HepG2 (cell line): Measurements from ENCODE around the gene PPM1M. TPM values are rescaled to one million over a fixed set of nuclear protein-coding genes. Genes with fewer than 3 reads are reported as not detected.

ENCODE experiments used
- DR1 ChIP-seq: sonication (generic); formaldehyde crosslinking; IDR thresholded peaks from 2 replicates; pipeline ENCODE4 v1.8.0; 2021; ENCODE audit warnings: mild to moderate bottlenecking, missing genetic modification reagents, inconsistent platforms
- HNRNPH1 ChIP-seq: fragments of 200-400 bp; formaldehyde crosslinking; optimal IDR thresholded peaks from 2 replicates; pipeline ENCODE3; 2017; ENCODE audit warnings: mild to moderate bottlenecking, low read depth, low read length
- KDM2A ChIP-seq: sonication (generic); formaldehyde crosslinking; IDR thresholded peaks from 2 replicates; pipeline ENCODE4 v1.4.0; 2020; ENCODE audit warnings: low read depth, missing genetic modification reagents, borderline replicate concordance
- MXI1 ChIP-seq: IDR thresholded peaks from 3 replicates; pipeline ENCODE4 v1.6.1; 2012; ENCODE audit warnings: low read depth, low read length, inconsistent platforms, borderline replicate concordance
- SMAD3 ChIP-seq: sonication (generic); formaldehyde crosslinking; IDR thresholded peaks from 2 replicates; pipeline ENCODE4 v1.4.0; 2020; ENCODE audit warnings: missing genetic modification reagents
- SUZ12 ChIP-seq: fragments of 150-350 bp; IDR thresholded peaks from 2 replicates; pipeline ENCODE4 v1.6.1; 2014; ENCODE audit warnings: low read depth, low read length
- ZBTB21 ChIP-seq: sonication (generic); formaldehyde crosslinking; IDR thresholded peaks from 2 replicates; pipeline ENCODE4 v1.4.0; 2020; ENCODE audit warnings: missing genetic modification reagents
- ZC3H13 ChIP-seq: sonication (generic); formaldehyde crosslinking; IDR thresholded peaks from 2 replicates; pipeline ENCODE4 v1.8.1; 2023; ENCODE audit warnings: mild to moderate bottlenecking, missing genetic modification reagents, moderate library complexity
- ZNF30 ChIP-seq: sonication (generic); formaldehyde crosslinking; IDR thresholded peaks from 2 replicates; pipeline ENCODE4 v1.5.0; 2020; ENCODE audit warnings: mild to moderate bottlenecking, missing genetic modification reagents
- ZNF580 ChIP-seq: IDR thresholded peaks from 2 replicates; pipeline ENCODE4 v1.6.1; 2016; ENCODE audit warnings: low read depth, borderline replicate concordance
- polyA plus RNA-seq, 8 experiments: library from polyadenylated mRNA; depleted of rRNA in 3 of 8; stranded (reverse) in 7 of 8; unstranded in 1 of 8; fragments of >200 nt; fragmentation: Illumina TruSeq in 4 of 8; extraction: Trizol in 4 of 8; gene quantifications; 2 replicates each; pipeline versions ENCODE4 v1.2.1 to v1.2.3, GENCODE V29; 2011 to 2016; ENCODE audit warnings: low read depth in 4 of 8, missing spikeins in 1 of 8, mixed read lengths in 1 of 8; ENCODE audit not compliant: insufficient read depth in 1 of 8
- total RNA-seq, 5 experiments: library from RNA; depleted of rRNA; stranded (reverse); fragments of >200 nt; fragmentation: Illumina TruSeq; extraction: Trizol; gene quantifications; 2 replicates each; pipeline ENCODE4 v1.2.3, GENCODE V29; 2016; ENCODE audit warnings: low read depth in 1 of 5
- TF ChIP-seq, protein P1 (sequence below): IDR thresholded peaks from 2 replicates; pipeline ENCODE4 v1.4.0; 2020; ENCODE audit warnings: mild to moderate bottlenecking, missing genetic modification reagents
- TF ChIP-seq, protein P2 (sequence below), 2 experiments: sonication (generic) in 1 of 2; formaldehyde crosslinking in 1 of 2; IDR thresholded peaks; 2 replicates each; pipeline versions ENCODE4 v1.6.1 to v1.9.0; 2014 to 2022; ENCODE audit warnings: antibody characterized with exemption in 1 of 2, borderline replicate concordance in 1 of 2, inconsistent platforms in 1 of 2, low read depth in 1 of 2, missing genetic modification reagents in 1 of 2
- TF ChIP-seq, protein P3 (sequence below): sonication (generic); formaldehyde crosslinking; IDR thresholded peaks from 2 replicates; pipeline ENCODE4 v1.4.0; 2020; ENCODE audit warnings: low read depth, missing genetic modification reagents

The PPM1M gene
- total and polyA plus RNA-seq, 2 of the 13 experiments (the other 11 are each of a cell fraction or from before 2014, with no cell fraction given), result 2.5 to 5.9 TPM

- TF ChIP-seq, protein P1, sequence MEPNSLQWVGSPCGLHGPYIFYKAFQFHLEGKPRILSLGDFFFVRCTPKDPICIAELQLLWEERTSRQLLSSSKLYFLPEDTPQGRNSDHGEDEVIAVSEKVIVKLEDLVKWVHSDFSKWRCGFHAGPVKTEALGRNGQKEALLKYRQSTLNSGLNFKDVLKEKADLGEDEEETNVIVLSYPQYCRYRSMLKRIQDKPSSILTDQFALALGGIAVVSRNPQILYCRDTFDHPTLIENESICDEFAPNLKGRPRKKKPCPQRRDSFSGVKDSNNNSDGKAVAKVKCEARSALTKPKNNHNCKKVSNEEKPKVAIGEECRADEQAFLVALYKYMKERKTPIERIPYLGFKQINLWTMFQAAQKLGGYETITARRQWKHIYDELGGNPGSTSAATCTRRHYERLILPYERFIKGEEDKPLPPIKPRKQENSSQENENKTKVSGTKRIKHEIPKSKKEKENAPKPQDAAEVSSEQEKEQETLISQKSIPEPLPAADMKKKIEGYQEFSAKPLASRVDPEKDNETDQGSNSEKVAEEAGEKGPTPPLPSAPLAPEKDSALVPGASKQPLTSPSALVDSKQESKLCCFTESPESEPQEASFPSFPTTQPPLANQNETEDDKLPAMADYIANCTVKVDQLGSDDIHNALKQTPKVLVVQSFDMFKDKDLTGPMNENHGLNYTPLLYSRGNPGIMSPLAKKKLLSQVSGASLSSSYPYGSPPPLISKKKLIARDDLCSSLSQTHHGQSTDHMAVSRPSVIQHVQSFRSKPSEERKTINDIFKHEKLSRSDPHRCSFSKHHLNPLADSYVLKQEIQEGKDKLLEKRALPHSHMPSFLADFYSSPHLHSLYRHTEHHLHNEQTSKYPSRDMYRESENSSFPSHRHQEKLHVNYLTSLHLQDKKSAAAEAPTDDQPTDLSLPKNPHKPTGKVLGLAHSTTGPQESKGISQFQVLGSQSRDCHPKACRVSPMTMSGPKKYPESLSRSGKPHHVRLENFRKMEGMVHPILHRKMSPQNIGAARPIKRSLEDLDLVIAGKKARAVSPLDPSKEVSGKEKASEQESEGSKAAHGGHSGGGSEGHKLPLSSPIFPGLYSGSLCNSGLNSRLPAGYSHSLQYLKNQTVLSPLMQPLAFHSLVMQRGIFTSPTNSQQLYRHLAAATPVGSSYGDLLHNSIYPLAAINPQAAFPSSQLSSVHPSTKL (CRISPR knock-in tag), result no peak; the same call in 1 of the 2 replicates
- TF ChIP-seq, protein P2, sequence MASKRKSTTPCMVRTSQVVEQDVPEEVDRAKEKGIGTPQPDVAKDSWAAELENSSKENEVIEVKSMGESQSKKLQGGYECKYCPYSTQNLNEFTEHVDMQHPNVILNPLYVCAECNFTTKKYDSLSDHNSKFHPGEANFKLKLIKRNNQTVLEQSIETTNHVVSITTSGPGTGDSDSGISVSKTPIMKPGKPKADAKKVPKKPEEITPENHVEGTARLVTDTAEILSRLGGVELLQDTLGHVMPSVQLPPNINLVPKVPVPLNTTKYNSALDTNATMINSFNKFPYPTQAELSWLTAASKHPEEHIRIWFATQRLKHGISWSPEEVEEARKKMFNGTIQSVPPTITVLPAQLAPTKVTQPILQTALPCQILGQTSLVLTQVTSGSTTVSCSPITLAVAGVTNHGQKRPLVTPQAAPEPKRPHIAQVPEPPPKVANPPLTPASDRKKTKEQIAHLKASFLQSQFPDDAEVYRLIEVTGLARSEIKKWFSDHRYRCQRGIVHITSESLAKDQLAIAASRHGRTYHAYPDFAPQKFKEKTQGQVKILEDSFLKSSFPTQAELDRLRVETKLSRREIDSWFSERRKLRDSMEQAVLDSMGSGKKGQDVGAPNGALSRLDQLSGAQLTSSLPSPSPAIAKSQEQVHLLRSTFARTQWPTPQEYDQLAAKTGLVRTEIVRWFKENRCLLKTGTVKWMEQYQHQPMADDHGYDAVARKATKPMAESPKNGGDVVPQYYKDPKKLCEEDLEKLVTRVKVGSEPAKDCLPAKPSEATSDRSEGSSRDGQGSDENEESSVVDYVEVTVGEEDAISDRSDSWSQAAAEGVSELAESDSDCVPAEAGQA (IDR thresholded peaks at IDR 0.05; ENCODE audit: low read depth), result no peak
- TF ChIP-seq, protein P2 (CRISPR knock-in tag; IDR thresholded peaks at IDR 0.05; ENCODE audit: borderline replicate concordance), result no peak
- TF ChIP-seq SMAD3 (CRISPR knock-in tag) (0 out of 2 replicates have a peak, but pooled peaks have one; percentile 13), MXI1 (peak; percentile 84; the same call in 2 of the 3 replicates), ZBTB21 (CRISPR knock-in tag) (no peak), DR1 (CRISPR knock-in tag) (no peak), KDM2A (CRISPR knock-in tag) (peak; percentile 54; the same call in 1 of the 2 replicates), ZNF580 (CRISPR knock-in tag) (no peak; the same call in 1 of the 2 replicates), ZNF30 (no peak), SUZ12 (no peak), HNRNPH1 (no peak), ZC3H13 (CRISPR knock-in tag) (peak; percentile 80)
- TF ChIP-seq, protein P3, sequence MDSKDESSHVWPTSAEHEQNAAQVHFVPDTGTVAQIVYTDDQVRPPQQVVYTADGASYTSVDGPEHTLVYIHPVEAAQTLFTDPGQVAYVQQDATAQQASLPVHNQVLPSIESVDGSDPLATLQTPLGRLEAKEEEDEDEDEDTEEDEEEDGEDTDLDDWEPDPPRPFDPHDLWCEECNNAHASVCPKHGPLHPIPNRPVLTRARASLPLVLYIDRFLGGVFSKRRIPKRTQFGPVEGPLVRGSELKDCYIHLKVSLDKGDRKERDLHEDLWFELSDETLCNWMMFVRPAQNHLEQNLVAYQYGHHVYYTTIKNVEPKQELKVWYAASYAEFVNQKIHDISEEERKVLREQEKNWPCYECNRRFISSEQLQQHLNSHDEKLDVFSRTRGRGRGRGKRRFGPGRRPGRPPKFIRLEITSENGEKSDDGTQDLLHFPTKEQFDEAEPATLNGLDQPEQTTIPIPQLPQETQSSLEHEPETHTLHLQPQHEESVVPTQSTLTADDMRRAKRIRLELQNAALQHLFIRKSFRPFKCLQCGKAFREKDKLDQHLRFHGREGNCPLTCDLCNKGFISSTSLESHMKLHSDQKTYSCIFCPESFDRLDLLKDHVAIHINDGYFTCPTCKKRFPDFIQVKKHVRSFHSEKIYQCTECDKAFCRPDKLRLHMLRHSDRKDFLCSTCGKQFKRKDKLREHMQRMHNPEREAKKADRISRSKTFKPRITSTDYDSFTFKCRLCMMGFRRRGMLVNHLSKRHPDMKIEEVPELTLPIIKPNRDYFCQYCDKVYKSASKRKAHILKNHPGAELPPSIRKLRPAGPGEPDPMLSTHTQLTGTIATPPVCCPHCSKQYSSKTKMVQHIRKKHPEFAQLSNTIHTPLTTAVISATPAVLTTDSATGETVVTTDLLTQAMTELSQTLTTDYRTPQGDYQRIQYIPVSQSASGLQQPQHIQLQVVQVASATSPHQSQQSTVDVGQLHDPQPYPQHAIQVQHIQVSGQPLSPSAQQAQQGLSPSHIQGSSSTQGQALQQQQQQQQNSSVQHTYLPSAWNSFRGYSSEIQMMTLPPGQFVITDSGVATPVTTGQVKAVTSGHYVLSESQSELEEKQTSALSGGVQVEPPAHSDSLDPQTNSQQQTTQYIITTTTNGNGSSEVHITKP, result 0 out of 2 replicates have a peak, but pooled peaks have one; percentile 13
These were observed 31.8 kb downstream of the PPM1M start (continued) for GRCh38 chr3:52277071-52277964.
